ENCODE measurements around the gene TFCP2.
A peak's percentile ranks its signal among the peaks of the same experiment; 100 is the strongest.

Gene TFCP2

GRCh38 chr12:51077930-51078329 is 95.0 kb downstream of the TFCP2 start:
- peak; percentile 22 for DNase-seq

- DNase-seq: no peak
Measured at GRCh38 chr12:51076236-51076930, 96.6 kb downstream of the TFCP2 start.

DNA sequence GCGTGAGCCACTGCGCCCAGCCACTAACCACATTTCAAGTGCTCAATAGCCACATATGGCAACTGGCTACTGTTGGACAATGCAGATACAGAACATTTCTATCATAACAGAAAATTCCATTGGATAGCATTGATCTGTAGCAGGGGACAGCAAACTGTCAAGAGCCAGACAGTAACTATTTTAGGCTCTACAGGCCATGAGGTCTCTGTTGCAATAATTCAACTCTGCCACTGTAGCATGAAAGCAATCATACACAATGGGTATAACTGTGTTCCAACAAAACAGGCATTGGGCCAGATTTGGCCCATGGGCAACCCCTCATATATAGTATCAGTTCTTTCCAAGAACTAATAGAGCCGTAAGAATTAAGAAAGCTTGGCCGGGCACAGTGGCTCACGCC is 97.5 kb downstream of the TFCP2 start:
- DNase-seq: no peak

DNA sequence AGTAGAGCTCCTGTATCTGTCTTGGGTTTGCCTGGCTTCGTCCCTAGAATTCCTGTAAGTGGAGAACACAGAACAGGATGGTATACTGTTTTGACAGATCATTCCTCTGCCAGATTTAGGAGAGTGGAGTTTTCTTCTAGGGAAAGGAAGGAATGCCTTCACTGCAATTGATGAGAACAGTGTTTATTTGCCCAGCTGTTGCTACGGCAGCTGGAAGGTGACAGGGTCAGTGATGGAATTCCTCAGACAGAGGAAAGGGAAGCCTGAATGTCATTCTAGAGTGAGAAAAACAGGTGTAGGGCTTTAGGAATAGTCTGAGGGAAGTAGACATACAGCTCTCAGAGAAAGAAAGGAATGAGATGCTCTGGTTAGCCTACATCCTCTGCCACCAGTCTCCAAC is 101.3 kb downstream of the TFCP2 start:
- DNase-seq: no peak

- peak; percentile 82 for DNase-seq
Measured at GRCh38 chr12:51070004-51070403, 102.9 kb downstream of the TFCP2 start.

DNA sequence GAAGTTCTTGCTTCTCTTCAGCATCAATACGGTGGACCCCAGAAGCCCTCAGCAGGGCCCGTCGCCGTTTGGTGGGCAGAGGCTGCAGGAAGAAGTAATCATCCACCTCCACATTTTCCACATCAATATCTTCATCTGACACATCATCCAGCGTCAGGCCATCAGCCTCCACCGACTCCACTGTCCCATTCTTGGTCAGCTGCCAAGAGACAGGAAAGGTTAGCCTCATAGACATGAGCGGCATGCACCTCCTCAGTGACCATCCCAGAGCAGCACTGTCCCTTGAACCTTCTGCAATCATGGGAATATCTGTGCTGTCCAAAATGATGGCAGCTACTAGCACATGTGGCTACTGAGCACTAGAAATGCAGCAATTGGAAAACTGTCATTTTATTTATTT is 105.2 kb downstream of the TFCP2 start:
- DNase-seq: no peak

- no peak for DNase-seq
Measured at GRCh38 chr12:51067229-51067628, 105.7 kb downstream of the TFCP2 start.

- no peak for DNase-seq
Measured at GRCh38 chr12:51065530-51065929, 107.4 kb downstream of the TFCP2 start.

DNA sequence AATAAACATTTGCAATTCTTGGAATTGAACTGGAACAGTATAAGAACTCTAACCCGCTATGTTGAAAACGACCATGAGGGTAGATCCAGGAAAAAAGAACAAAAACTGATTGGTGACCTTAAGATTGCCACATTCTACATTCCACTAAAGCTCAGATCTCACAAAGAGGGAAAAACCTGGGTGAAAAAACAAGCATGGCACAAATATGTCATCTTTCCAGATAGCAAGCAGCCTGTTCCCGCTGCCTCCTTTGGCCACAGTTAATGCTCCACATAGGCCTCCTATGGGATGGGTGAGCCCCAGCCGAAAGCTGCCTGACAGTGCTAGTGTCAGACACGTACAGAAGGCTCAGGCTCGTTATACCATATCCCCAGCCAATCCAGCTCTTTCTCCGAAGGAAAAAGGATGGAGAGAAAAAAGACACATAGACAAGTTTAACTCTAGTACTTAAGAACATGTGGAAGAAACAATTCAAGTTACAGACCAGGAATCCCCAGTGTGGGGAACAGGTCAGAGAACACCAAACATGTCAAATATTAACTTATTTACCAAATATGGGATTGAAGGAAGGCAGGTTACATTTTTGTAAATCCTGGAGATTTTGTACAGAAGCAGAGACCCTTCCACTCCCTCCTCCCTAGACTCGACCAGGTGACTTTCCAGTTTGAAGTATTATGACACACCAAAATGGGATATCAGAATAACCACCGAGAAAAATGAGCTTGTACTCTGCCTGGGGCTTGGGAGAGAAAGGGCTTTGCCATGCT is 110.1 kb downstream of the TFCP2 start:
- no peak for DNase-seq

- DNase-seq: no peak
Measured at GRCh38 chr12:51059086-51059485, 113.8 kb downstream of the TFCP2 start.

- peak; percentile 11 for DNase-seq
Measured at GRCh38 chr12:51056242-51056641, 116.7 kb downstream of the TFCP2 start.

GRCh38 chr12:51055060-51055459 is 117.9 kb downstream of the TFCP2 start:
- DNase-seq: no peak

GRCh38 chr12:51051787-51052186 is 121.1 kb downstream of the TFCP2 start:
- no peak for DNase-seq

DNA sequence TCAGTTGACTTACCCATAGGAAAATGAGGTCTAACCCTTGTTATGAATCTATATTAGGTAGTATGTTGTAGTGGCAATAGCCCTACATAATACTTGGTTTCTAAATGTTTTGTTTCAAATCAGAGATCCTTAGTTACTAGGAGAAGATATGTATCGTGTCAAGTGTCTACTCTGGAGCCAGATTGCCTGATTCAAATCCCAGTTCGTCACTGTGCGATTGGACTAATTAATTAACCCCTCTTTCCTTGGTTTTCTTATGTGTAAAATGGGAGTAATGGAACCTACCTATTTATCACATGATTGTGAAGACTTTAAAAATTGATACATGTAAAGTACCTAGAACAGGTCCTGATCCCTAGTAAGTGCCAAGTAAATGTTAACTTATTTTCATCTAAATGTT is 123.4 kb downstream of the TFCP2 start:
- DNase-seq: no peak

DNA sequence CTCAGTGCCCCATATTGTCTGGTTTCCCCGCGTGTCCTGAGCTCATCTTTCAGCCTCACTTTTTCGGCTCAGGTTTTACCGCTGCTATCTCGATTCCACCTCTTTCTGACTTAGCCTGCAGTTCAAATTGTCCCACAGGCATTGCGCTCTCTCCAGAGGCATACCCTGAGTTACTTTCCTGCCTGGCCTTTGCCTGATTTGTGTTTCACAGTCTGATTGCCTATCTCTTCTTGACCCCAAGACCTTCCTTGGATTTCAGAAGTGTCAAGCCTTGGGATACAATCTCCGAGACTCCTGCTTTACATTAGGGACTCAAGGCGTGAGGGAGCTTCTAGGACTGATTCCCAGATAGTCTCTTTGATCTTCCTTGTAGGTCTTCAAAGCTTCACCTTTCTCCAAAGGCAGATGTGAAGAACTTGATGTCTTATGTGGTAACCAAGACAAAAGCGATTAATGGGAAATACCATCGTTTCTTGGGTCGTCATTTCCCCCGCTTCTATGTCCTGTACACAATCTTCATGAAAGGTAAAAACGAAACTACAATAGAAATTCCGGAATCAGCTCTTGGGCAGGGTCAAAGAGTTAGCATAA is 124.2 kb downstream of the TFCP2 start:
- no peak for DNase-seq

DNA sequence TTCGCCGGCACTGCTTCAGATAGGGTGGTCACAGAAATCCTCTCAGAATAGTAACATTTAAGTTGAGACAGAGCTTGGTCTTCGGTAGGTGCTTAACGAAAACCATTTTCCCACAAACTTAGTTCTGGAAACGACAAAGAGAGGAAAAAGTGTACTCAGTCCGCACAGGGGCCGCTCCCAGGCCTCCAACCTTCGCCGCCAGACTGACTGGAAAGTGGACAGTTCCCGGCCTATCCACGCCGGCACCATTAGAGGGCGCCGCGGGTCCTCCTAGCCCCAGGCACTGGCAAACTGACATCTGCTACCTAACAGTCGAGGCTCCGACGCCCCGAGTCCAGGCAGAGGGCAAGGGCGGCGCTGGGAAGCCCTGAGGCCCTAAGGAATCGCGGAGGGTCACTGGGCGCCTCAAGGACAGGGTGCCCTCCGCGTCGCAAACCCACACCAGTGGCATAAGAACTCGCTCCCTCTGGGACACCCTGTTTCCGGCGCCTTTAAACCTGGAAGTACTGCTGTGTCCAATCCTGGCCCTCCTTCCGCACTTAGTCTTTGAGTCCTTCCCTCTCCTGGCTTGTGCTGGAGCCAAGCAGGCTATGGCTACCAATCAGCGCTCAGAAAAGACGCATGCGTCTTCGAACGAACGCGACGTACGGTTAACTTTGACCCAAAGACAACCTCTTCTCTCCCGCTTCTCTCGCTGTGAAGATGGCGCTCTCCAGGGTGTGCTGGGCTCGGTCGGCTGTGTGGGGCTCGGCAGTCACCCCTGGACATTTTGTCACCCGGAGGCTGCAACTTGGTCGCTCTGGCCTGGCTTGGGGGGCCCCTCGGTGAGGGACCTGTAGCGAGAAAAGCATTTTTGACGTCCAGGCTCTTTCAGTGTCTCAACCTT is 125.0 kb downstream of the TFCP2 start, which contains the start of gene LETMD1:
TSS of gene LETMD1 (plus strand) at position 673 of the 886 bp plus-strand sequence. CDS start at position 703, 30 bp downstream.
- peak; percentile 98 for DNase-seq

Data from fibroblast of upper back skin (primary cell).